Measurements from ENCODE around the gene HYAL3.

DNA sequence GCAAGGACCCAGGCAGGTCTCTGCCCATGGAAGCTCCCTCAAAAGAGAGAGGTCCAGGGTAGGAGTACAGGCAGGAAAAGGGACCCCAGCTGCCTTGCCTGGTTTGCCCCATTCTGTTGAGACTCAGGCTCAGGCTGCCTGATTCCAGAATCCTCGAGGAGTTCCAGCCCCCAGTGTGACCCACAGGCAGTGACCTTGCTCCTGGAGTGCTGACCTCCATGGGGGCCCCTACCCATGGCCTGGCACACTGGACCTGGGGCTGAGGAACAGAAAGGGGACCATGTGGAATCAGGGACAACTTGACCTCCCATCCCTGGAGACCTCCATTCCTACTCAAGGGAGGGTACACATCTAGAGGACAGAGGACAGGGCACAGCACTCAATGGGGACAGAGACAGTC, 33.6 kb downstream of the HYAL3 start:
- TF ChIP-seq POLR2A (IDR thresholded peaks at IDR 0.05; ENCODE audit: low read length): no peak
- no peak for TF ChIP-seq GATA1 (IDR thresholded peaks at IDR 0.05; ENCODE audit: low read depth, low read length)

Data from erythroblast (primary cell).